Neural cell (in vitro differentiated cells): ENCODE results near the gene CNTN4.

ENCODE experiments used
- CTCF ChIP-seq: fragments of 450-650 bp; IDR thresholded peaks from 2 replicates; pipeline ENCODE4 v1.5.1; 2014; ENCODE audit warnings: antibody characterized with exemption, mild to moderate bottlenecking, moderate library complexity; ENCODE audit not compliant: poor library complexity, severe bottlenecking
- EZH2 ChIP-seq: fragments of 200-600, 300-800 bp; shearing (Covaris generic), sonication (generic); IDR thresholded peaks from 2 replicates; pipeline ENCODE4 v1.6.1; 2014; ENCODE audit warnings: antibody characterized with exemption, low read length, borderline replicate concordance, mild to moderate bottlenecking; ENCODE audit not compliant: insufficient read depth, poor library complexity, severe bottlenecking
- TAF1 ChIP-seq: IDR thresholded peaks from 2 replicates; pipeline ENCODE4 v1.6.1; 2012; ENCODE audit warnings: low read depth

GRCh38 chr3:2078821-2079220 is 19.8 kb upstream of the CNTN4 start:
- TF ChIP-seq EZH2 (no peak), TAF1 (no peak), CTCF (no peak)
